ENCODE data around the gene MFGE8. TPM values are rescaled to one million over a fixed set of nuclear protein-coding genes. Genes with fewer than 3 reads are reported as not detected.

MFGE8 gene
- polyA plus RNA-seq, 1 donor from 2014 or later, result 1.1 TPM

- H3K27ac ChIP-seq (ENCODE audit: low read length), result no peak overlapping the region
These were observed 41.5 kb upstream of the MFGE8 start for GRCh38 chr15:88954431-88955277.

DNA sequence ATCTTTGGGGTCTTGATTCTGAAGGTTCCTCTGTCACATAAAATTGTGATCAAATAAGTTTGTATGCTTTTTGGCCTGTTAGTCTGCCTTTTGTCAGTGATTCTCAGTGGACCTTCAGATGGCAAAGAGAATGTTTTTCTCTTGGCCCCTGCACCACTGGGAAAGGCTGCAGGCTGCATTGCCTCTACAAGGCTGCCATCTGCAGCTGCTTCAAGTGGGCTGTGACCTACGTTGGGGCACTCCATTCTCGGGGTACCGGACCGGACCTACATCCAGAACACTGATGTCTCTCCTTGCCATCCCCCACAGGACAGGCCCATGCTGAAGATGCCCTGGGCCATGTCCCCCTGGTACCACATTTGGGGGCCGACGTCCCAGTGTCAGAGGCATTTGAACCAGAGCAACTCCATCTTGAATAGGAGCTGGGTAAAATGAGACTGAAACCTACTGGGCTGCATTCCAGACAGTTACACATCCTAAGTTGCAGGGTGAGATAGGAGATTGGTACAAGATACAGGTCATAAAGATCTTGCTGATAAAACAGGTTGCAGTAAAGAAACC lies 37.5 kb upstream of the MFGE8 start:
- H2AFZ ChIP-seq (ENCODE audit: low read depth, low read length), result no peak overlapping the region
- H3K9me3 ChIP-seq (ENCODE audit: low read length), result no peaks in the 10 kb centered on the region
- H3K9me2 ChIP-seq (ENCODE audit: insufficient read depth, low read length), result no peaks in the 10 kb centered on the region
- no peaks in the 10 kb centered on the region for H3K36me3 ChIP-seq (ENCODE audit: insufficient read depth, low read length)
- H3K27ac ChIP-seq (ENCODE audit: low read length), result no peak overlapping the region
- H3K27me3 ChIP-seq (ENCODE audit: insufficient read depth, low read depth, low read length), result no peaks in the 10 kb centered on the region
- no peak overlapping the region for H3K9ac ChIP-seq (ENCODE audit: low read length)
- no peak overlapping the region for H3K4me2 ChIP-seq (ENCODE audit: low read length)
- H3K79me2 ChIP-seq (replicated peaks; ENCODE audit: insufficient read depth, low read length), result no peaks in the 10 kb centered on the region
- no peak overlapping the region for H3K4me3 ChIP-seq (ENCODE audit: low read length)
- H3F3A ChIP-seq (ENCODE audit: insufficient read depth, low read length, poor library complexity, severe bottlenecking), result no peaks in the 10 kb centered on the region
- no peaks in the 10 kb centered on the region for H4K20me1 ChIP-seq (ENCODE audit: insufficient read depth)
- TF ChIP-seq MXI1 (conservative IDR thresholded peaks at IDR 0.05; ENCODE audit: poor library complexity, severe bottlenecking) (no peak), EP300 (conservative IDR thresholded peaks at IDR 0.05; ENCODE audit: poor library complexity, severe bottlenecking) (no peak), POLR2AphosphoS5 (IDR thresholded peaks at IDR 0.05) (no peak), TAF1 (IDR thresholded peaks at IDR 0.05; ENCODE audit: low read depth) (no peak), RAD21 (conservative IDR thresholded peaks at IDR 0.05) (no peak), CTCF (IDR thresholded peaks at IDR 0.05; ENCODE audit: poor library complexity, severe bottlenecking) (no peak)

More at GRCh38 chr15:88954431-88955277, 41.5 kb upstream of the MFGE8 start:
- no peaks in the 10 kb centered on the region for H3K27me3 ChIP-seq (ENCODE audit: insufficient read depth, low read depth, low read length)
- H4K20me1 ChIP-seq (ENCODE audit: insufficient read depth), result no peaks in the 10 kb centered on the region
- no peaks in the 10 kb centered on the region for H3K79me2 ChIP-seq (replicated peaks; ENCODE audit: insufficient read depth, low read length)
- no peaks in the 10 kb centered on the region for H3K36me3 ChIP-seq (ENCODE audit: insufficient read depth, low read length)
- H3K9me3 ChIP-seq (ENCODE audit: low read length), result no peaks in the 10 kb centered on the region
- no peak overlapping the region for H3K9ac ChIP-seq (ENCODE audit: low read length)
- no peak overlapping the region for H3K4me2 ChIP-seq (ENCODE audit: low read length)
- no peaks in the 10 kb centered on the region for H3K9me2 ChIP-seq (ENCODE audit: insufficient read depth, low read length)
- no peak overlapping the region for H3K4me3 ChIP-seq (ENCODE audit: low read length)
- H2AFZ ChIP-seq (ENCODE audit: low read depth, low read length), result no peak overlapping the region
- TF ChIP-seq EZH2 (IDR thresholded peaks at IDR 0.05; ENCODE audit: borderline replicate concordance, insufficient read depth, low read length, poor library complexity, severe bottlenecking), result no peak
- no peak for TF ChIP-seq MXI1 (conservative IDR thresholded peaks at IDR 0.05; ENCODE audit: poor library complexity, severe bottlenecking)
- no peak for TF ChIP-seq POLR2AphosphoS5 (IDR thresholded peaks at IDR 0.05)
- no peak for TF ChIP-seq REST (IDR thresholded peaks at IDR 0.05; ENCODE audit: borderline replicate concordance)
- no peak for TF ChIP-seq CTCF (IDR thresholded peaks at IDR 0.05; ENCODE audit: poor library complexity, severe bottlenecking)
- TF ChIP-seq TAF1 (IDR thresholded peaks at IDR 0.05; ENCODE audit: low read depth), result no peak
- no peaks in the 10 kb centered on the region for H3F3A ChIP-seq (ENCODE audit: insufficient read depth, low read length, poor library complexity, severe bottlenecking)
